Glutamatergic neuron (in vitro differentiated cells): Measurements from ENCODE around the gene PXK. TPM values are rescaled to one million over a fixed set of nuclear protein-coding genes. Genes with fewer than 3 reads are reported as not detected.

Experiments used
- DNase-seq: peaks from one replicate; pipeline ENCODE4 v3.0.0; 2022
- H3K27ac Mint-ChIP-seq: one replicate; pipeline ENCODE4 v1.8.0; 2020; ENCODE audit warnings: mild to moderate bottlenecking, mixed read lengths, inconsistent platforms; ENCODE audit not compliant: unreplicated experiment
- H3K27me3 Mint-ChIP-seq: one replicate; pipeline ENCODE4 v1.8.0; 2020; ENCODE audit warnings: mild to moderate bottlenecking, moderate library complexity, mixed read lengths, inconsistent platforms; ENCODE audit not compliant: unreplicated experiment
- H3K36me3 Mint-ChIP-seq: one replicate; pipeline ENCODE4 v1.8.0; 2020; ENCODE audit warnings: mild to moderate bottlenecking, mixed read lengths, inconsistent platforms; ENCODE audit not compliant: unreplicated experiment
- H3K4me1 Mint-ChIP-seq: one replicate; pipeline ENCODE4 v1.8.0; 2020; ENCODE audit warnings: mild to moderate bottlenecking, low read depth, mixed read lengths, inconsistent platforms; ENCODE audit not compliant: unreplicated experiment
- H3K4me3 Mint-ChIP-seq: one replicate; pipeline ENCODE4 v1.8.0; 2020; ENCODE audit warnings: mild to moderate bottlenecking, mixed read lengths, inconsistent platforms; ENCODE audit not compliant: unreplicated experiment
- H3K9me3 Mint-ChIP-seq: one replicate; pipeline ENCODE4 v1.8.0; 2020; ENCODE audit warnings: mild to moderate bottlenecking, moderate library complexity, mixed read lengths, inconsistent platforms; ENCODE audit not compliant: unreplicated experiment
- total RNA-seq: library from RNA; stranded (reverse); fragmentation: NEBNext Ultra II Directional; extraction: Animal tissue kit (Norgen Biotek cat#: 25700); gene quantifications from one replicate; pipeline ENCODE4 v1.2.1, GENCODE V29; 2021; ENCODE audit not compliant: unreplicated experiment
- TF ChIP-seq, protein P1 (sequence below): fragments of 200-600 bp; sonication (generic); IDR thresholded peaks from one replicate; pipeline ENCODE4 v1.5.0; 2021; ENCODE audit not compliant: partially characterized antibody, unreplicated experiment

PXK gene
- total RNA-seq, 1 donor from 2014 or later = 14.0 TPM

DNA sequence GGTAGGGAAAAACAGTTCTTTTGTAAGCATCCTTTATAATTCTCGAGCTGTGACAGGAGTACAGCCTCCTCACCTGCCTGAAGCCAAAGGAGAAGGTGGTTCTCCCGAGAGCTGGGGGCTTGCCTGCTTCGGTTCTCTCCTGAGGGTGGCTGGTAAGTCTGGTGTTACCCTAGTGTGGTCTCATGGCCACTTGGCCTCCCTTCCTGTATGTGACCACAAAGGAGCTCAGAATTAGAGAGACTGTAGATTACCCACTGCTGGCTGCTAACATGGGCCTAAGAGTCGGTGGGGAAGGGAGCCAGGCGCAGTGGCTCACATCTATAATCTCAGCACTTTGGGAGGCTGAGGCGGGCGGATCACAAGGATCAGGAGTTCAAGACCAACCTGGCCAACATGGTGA is 88.3 kb downstream of the PXK start:
- no peak overlapping the region for H3K4me3 Mint-ChIP-seq
- H3K4me1 Mint-ChIP-seq = no peaks in the 10 kb centered on the region
- no peaks in the 10 kb centered on the region for H3K36me3 Mint-ChIP-seq
- no peak overlapping the region for H3K27ac Mint-ChIP-seq
- H3K27me3 Mint-ChIP-seq = no peaks in the 10 kb centered on the region
- TF ChIP-seq, protein P1, sequence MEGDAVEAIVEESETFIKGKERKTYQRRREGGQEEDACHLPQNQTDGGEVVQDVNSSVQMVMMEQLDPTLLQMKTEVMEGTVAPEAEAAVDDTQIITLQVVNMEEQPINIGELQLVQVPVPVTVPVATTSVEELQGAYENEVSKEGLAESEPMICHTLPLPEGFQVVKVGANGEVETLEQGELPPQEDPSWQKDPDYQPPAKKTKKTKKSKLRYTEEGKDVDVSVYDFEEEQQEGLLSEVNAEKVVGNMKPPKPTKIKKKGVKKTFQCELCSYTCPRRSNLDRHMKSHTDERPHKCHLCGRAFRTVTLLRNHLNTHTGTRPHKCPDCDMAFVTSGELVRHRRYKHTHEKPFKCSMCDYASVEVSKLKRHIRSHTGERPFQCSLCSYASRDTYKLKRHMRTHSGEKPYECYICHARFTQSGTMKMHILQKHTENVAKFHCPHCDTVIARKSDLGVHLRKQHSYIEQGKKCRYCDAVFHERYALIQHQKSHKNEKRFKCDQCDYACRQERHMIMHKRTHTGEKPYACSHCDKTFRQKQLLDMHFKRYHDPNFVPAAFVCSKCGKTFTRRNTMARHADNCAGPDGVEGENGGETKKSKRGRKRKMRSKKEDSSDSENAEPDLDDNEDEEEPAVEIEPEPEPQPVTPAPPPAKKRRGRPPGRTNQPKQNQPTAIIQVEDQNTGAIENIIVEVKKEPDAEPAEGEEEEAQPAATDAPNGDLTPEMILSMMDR = no peak
- no peak for DNase-seq
- peaks cover 5% of the 10 kb centered on the region for H3K9me3 Mint-ChIP-seq

DNA sequence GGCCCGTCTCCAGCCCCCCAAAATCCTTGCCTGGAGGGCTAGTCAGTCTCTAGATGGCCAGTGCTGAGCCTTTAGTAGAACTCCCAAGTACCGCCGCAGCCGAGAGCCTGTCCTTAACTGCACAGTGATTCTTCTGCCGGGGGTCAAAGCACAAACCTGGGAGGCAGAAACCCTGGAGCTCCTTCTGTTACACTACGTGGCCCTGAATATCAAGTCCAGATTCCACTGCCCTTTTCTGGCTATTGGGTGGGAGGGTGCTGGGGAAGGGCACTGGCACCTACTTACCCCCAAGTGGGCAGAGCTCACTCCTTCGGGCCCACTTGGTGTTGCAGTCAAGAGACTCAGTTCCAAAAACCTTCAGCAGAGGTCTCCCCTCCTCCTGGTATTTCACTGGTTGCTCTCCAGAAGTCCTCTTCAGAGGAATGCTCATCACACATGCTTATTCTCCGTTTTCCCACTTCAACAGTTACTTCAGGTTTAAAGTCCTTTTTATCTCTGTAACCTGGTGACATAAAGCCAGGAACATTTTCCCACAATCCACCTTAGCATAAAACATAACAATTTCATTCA is 90.1 kb downstream of the PXK start:
- H3K27ac Mint-ChIP-seq = no peak overlapping the region
- no peak for DNase-seq
- H3K9me3 Mint-ChIP-seq = peaks cover 5% of the 10 kb centered on the region
- H3K36me3 Mint-ChIP-seq = no peaks in the 10 kb centered on the region
- H3K27me3 Mint-ChIP-seq = no peaks in the 10 kb centered on the region
- H3K4me1 Mint-ChIP-seq = no peaks in the 10 kb centered on the region
- TF ChIP-seq, protein P1 = no peak
- no peak overlapping the region for H3K4me3 Mint-ChIP-seq

DNA sequence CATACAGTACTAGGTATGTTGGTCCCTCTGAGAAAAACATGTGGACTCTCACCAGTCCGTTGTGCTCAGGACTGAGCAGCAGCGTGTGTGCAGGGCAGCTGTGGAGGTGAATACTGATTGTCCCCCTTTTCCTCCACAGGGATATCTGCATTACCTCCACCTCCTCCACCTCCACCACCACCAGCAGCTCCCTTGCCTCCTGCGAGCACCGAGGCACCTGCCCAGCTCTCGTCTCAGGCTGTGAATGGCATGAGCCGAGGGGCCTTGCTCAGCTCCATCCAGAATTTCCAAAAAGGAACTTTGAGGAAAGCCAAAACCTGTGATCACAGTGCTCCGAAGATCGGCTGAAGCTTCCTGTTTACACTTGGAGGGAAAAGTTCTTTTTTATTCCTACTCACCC is 91.9 kb downstream of the PXK start:
- H3K36me3 Mint-ChIP-seq = no peaks in the 10 kb centered on the region
- TF ChIP-seq, protein P1 = no peak
- DNase-seq = no peak
- H3K27ac Mint-ChIP-seq = no peak overlapping the region
- peaks cover 3% of the 10 kb centered on the region for H3K9me3 Mint-ChIP-seq
- no peaks in the 10 kb centered on the region for H3K27me3 Mint-ChIP-seq
- H3K4me1 Mint-ChIP-seq = no peaks in the 10 kb centered on the region
- H3K4me3 Mint-ChIP-seq = no peak overlapping the region

DNA sequence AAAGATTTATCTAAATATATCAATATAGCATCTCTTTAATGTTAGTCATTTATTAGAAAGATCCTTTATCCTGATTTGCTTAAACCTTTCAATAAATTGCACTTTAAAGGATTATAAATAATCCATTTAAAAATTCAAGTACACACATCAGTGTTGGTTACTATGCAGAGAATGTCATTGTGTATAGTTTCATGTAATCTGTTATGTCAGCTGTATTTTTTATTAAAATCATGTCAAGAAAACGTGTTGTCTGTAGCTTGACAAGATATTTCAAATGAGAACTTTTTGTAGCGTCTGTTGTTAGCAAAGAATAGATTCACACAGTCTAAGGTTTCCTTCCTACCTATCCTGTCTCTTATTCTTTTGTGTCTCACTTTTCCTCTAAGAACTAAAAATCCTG is 93.1 kb downstream of the PXK start:
- DNase-seq = no peak
- Mint-ChIP-seq H3K4me1 (no peaks in the 10 kb centered on the region), H3K9me3 (peaks cover 3% of the 10 kb centered on the region), H3K4me3 (no peak overlapping the region), H3K27me3 (no peaks in the 10 kb centered on the region), H3K36me3 (no peaks in the 10 kb centered on the region), H3K27ac (no peak overlapping the region)
- TF ChIP-seq, protein P1 = no peak

DNA sequence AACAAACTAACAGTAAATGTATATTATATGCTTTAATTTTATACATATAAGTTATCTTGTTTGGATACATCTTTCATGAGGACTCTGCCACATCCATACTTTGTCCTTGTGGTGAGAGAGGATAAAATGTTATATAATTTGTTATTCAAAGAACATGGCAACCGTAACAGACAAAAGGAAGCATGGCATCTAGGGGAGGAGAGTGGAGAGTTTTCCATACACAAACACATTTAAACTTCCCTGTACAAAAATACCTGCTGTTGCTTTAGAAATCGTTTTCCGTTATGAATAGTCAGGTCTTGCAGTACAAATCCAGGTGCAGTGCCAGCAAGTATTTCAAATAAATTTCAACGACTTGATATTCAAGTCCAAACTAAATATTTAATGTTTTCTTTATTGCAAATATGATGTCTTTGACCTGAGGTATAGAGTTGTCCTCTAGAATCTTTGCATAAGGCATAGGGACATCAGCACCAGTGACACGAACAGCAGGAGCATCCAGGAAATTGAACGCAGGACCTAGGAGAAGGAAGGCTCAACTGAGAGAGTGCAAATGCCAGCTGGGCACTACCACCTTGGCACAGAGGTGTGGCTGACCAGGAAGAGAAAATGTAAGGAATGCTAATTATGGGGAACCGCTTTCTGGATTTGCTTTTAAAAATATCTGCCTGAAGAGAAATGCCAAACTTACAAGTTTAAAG is 95.1 kb downstream of the PXK start:
- TF ChIP-seq, protein P1 = no peak
- DNase-seq = no peak
- Mint-ChIP-seq H3K27me3 (no peaks in the 10 kb centered on the region), H3K27ac (no peak overlapping the region), H3K36me3 (no peaks in the 10 kb centered on the region), H3K4me3 (no peak overlapping the region), H3K4me1 (no peaks in the 10 kb centered on the region), H3K9me3 (peaks cover 5% of the 10 kb centered on the region)
